ENCODE data around the gene IFIH1.

GRCh38 chr2:162242586-162243280 is 75.8 kb downstream of the IFIH1 start:
- TF ChIP-seq CTCF (IDR thresholded peaks at IDR 0.05; ENCODE audit: extremely low read depth in 1 of 2, insufficient read depth in 1 of 2, low read depth in 1 of 2, low read length in 2 of 2) (no peak), POLR2A (IDR thresholded peaks at IDR 0.05; ENCODE audit: low read depth, low read length) (no peak), EZH2 (IDR thresholded peaks at IDR 0.05; ENCODE audit: borderline replicate concordance, low read depth, low read length, severe bottlenecking) (no peak), MAX (IDR thresholded peaks at IDR 0.05; ENCODE audit: insufficient read depth, insufficient read length) (no peak), POLR2AphosphoS5 (IDR thresholded peaks at IDR 0.05; ENCODE audit: insufficient read depth, low read depth, low read length) (no peak), GATA2 (IDR thresholded peaks at IDR 0.05; ENCODE audit: insufficient read depth, insufficient read length, low read depth, low read length) (no peak), MYC (IDR thresholded peaks at IDR 0.05; ENCODE audit: low read depth, low read length) (no peak)

Data from endothelial cell of umbilical vein (primary cell).